ENCODE measurements around the gene STRN.

The STRN gene

GRCh38 chr2:36918307-36918706, 48.0 kb downstream of the STRN start:
- Histone ChIP-seq H3K27ac (no peak overlapping the region), H3K4me1 (ENCODE audit: low read depth, poor library complexity, severe bottlenecking) (no peaks in the 10 kb centered on the region), H3K9ac (no peak overlapping the region), H3K4me3 (IDR thresholded peaks at IDR 0.05; ENCODE audit: insufficient read depth, low read depth, low read length) (no peak overlapping the region), H3K36me3 (ENCODE audit: insufficient read depth) (no peaks in the 10 kb centered on the region), H2AFZ (ENCODE audit: low read depth) (no peak overlapping the region), H3K4me2 (no peak overlapping the region), H3K79me2 (ENCODE audit: insufficient read depth, low read depth) (no peaks in the 10 kb centered on the region), H4K20me1 (ENCODE audit: insufficient read depth) (no peaks in the 10 kb centered on the region), H3K27me3 (ENCODE audit: insufficient read depth, low read depth) (no peaks in the 10 kb centered on the region)
- no peak; the same call in 1 of the 2 replicates for TF ChIP-seq CTCF (conservative IDR thresholded peaks at IDR 0.05; ENCODE audit: low read depth, low read length)

- H3K27me3 ChIP-seq (ENCODE audit: insufficient read depth, low read depth): no peaks in the 10 kb centered on the region
- H3K4me1 ChIP-seq (ENCODE audit: low read depth, poor library complexity, severe bottlenecking): no peaks in the 10 kb centered on the region
- H3K4me3 ChIP-seq (IDR thresholded peaks at IDR 0.05; ENCODE audit: insufficient read depth, low read depth, low read length): no peak overlapping the region
- no peaks in the 10 kb centered on the region for H4K20me1 ChIP-seq (ENCODE audit: insufficient read depth)
- no peaks in the 10 kb centered on the region for H3K79me2 ChIP-seq (ENCODE audit: insufficient read depth, low read depth)
- no peak overlapping the region for H3K9ac ChIP-seq
- no peaks in the 10 kb centered on the region for H3K36me3 ChIP-seq (ENCODE audit: insufficient read depth)
- H3K4me2 ChIP-seq: no peak overlapping the region
- no peak overlapping the region for H2AFZ ChIP-seq (ENCODE audit: low read depth)
- TF ChIP-seq CTCF (conservative IDR thresholded peaks at IDR 0.05; ENCODE audit: low read depth, low read length): no peak
- no peak overlapping the region for H3K27ac ChIP-seq
Measured at GRCh38 chr2:36915627-36916026, 50.7 kb downstream of the STRN start.

GRCh38 chr2:36912695-36913094, 53.6 kb downstream of the STRN start:
- Histone ChIP-seq H3K4me3 (IDR thresholded peaks at IDR 0.05; ENCODE audit: insufficient read depth, low read depth, low read length) (no peak overlapping the region), H3K36me3 (ENCODE audit: insufficient read depth) (no peaks in the 10 kb centered on the region), H3K4me2 (no peak overlapping the region), H3K9ac (no peak overlapping the region), H3K79me2 (ENCODE audit: insufficient read depth, low read depth) (no peaks in the 10 kb centered on the region), H3K4me1 (ENCODE audit: low read depth, poor library complexity, severe bottlenecking) (no peaks in the 10 kb centered on the region), H4K20me1 (ENCODE audit: insufficient read depth) (no peaks in the 10 kb centered on the region), H2AFZ (ENCODE audit: low read depth) (no peak overlapping the region), H3K27ac (no peak overlapping the region), H3K27me3 (ENCODE audit: insufficient read depth, low read depth) (no peaks in the 10 kb centered on the region)
- no peak for TF ChIP-seq CTCF (conservative IDR thresholded peaks at IDR 0.05; ENCODE audit: low read depth, low read length)

GRCh38 chr2:36911012-36911411, 55.3 kb downstream of the STRN start:
- H3K27me3 ChIP-seq (ENCODE audit: insufficient read depth, low read depth): no peaks in the 10 kb centered on the region
- H3K4me1 ChIP-seq (ENCODE audit: low read depth, poor library complexity, severe bottlenecking): no peaks in the 10 kb centered on the region
- H3K36me3 ChIP-seq (ENCODE audit: insufficient read depth): no peaks in the 10 kb centered on the region
- no peaks in the 10 kb centered on the region for H4K20me1 ChIP-seq (ENCODE audit: insufficient read depth)
- H3K79me2 ChIP-seq (ENCODE audit: insufficient read depth, low read depth): no peaks in the 10 kb centered on the region
- H3K9ac ChIP-seq: no peak overlapping the region
- H2AFZ ChIP-seq (ENCODE audit: low read depth): no peak overlapping the region
- no peak overlapping the region for H3K4me3 ChIP-seq (IDR thresholded peaks at IDR 0.05; ENCODE audit: insufficient read depth, low read depth, low read length)
- no peak overlapping the region for H3K27ac ChIP-seq
- H3K4me2 ChIP-seq: no peak overlapping the region
- no peak for TF ChIP-seq CTCF (conservative IDR thresholded peaks at IDR 0.05; ENCODE audit: low read depth, low read length)

Data from KMS-11 (cell line).